ENCODE results near the gene DCP1B.
"Not testable (repeated sequence)": the region's sequence is repeated elsewhere in the genome, so short reads cannot be mapped to it uniquely, and the experiment has no call there.

DNA sequence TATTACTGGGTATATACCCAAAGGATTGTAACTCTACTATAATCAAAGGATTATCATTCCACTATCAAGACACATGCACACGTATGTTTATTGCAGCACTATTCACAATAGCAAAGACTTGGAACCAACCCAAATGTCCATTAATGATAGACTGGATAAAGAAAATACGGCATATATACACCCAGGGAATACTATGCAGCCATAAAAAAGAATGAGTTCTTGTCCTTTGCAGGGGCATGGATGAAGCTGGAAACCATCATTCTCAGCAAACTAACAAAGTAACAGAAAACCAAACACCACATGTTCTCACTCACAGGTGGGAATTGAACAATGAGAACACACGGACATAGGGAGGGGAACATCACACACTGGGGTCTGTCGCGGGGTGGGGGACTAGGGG lies 58.8 kb downstream of the DCP1B start:
- TF ChIP-seq POLR2A (IDR thresholded peaks at IDR 0.05) = not testable (repeated sequence)
- TF ChIP-seq, protein P1, sequence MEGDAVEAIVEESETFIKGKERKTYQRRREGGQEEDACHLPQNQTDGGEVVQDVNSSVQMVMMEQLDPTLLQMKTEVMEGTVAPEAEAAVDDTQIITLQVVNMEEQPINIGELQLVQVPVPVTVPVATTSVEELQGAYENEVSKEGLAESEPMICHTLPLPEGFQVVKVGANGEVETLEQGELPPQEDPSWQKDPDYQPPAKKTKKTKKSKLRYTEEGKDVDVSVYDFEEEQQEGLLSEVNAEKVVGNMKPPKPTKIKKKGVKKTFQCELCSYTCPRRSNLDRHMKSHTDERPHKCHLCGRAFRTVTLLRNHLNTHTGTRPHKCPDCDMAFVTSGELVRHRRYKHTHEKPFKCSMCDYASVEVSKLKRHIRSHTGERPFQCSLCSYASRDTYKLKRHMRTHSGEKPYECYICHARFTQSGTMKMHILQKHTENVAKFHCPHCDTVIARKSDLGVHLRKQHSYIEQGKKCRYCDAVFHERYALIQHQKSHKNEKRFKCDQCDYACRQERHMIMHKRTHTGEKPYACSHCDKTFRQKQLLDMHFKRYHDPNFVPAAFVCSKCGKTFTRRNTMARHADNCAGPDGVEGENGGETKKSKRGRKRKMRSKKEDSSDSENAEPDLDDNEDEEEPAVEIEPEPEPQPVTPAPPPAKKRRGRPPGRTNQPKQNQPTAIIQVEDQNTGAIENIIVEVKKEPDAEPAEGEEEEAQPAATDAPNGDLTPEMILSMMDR (IDR thresholded peaks at IDR 0.05) = not testable (repeated sequence)
